ENCODE data around the gene ATOH8.

The ATOH8 gene

DNA sequence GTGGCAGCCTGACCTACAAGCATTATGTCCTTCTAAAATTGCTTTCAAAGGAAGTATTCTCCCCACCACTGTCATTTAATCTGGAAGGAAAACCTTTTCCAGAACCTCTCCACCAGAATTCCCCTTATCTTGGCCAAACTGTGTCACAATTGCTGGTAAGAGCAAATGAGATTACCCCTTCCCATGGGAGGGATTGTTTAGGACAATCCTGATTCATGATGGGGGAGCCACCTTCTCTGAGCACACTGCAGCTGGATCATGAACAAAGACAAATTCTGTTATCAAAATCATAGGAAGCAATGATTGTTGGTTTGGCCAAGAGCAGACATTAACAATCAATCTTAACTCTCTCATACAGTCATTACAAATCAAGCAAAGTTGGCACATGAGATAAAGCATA lies 18.1 kb upstream of the ATOH8 start:
- no peaks in the 10 kb centered on the region for H3F3A ChIP-seq (ENCODE audit: insufficient read depth, low read length)
- no peaks in the 10 kb centered on the region for H3K27me3 ChIP-seq (ENCODE audit: insufficient read depth, low read length)
- H3K4me1 ChIP-seq (ENCODE audit: insufficient read depth, low read length, severe bottlenecking) = no peaks in the 10 kb centered on the region
- H3K9me3 ChIP-seq (ENCODE audit: low read length) = no peaks in the 10 kb centered on the region
- no peak overlapping the region for H3K27ac ChIP-seq (ENCODE audit: low read depth, low read length, poor library complexity, severe bottlenecking)
- H3K9me2 ChIP-seq (ENCODE audit: low read depth, low read length) = no peaks in the 10 kb centered on the region
- no peak overlapping the region for H3K9ac ChIP-seq (ENCODE audit: low read length)
- TF ChIP-seq, protein P1, sequence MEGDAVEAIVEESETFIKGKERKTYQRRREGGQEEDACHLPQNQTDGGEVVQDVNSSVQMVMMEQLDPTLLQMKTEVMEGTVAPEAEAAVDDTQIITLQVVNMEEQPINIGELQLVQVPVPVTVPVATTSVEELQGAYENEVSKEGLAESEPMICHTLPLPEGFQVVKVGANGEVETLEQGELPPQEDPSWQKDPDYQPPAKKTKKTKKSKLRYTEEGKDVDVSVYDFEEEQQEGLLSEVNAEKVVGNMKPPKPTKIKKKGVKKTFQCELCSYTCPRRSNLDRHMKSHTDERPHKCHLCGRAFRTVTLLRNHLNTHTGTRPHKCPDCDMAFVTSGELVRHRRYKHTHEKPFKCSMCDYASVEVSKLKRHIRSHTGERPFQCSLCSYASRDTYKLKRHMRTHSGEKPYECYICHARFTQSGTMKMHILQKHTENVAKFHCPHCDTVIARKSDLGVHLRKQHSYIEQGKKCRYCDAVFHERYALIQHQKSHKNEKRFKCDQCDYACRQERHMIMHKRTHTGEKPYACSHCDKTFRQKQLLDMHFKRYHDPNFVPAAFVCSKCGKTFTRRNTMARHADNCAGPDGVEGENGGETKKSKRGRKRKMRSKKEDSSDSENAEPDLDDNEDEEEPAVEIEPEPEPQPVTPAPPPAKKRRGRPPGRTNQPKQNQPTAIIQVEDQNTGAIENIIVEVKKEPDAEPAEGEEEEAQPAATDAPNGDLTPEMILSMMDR (IDR thresholded peaks at IDR 0.05; ENCODE audit: low read length) = no peak
- TF ChIP-seq EZH2 (IDR thresholded peaks at IDR 0.05; ENCODE audit: borderline replicate concordance, low read length) = no peak
- H3K4me2 ChIP-seq (ENCODE audit: low read length) = no peak overlapping the region
- no peak overlapping the region for H2AFZ ChIP-seq (ENCODE audit: low read length)
- no peaks in the 10 kb centered on the region for H3K79me2 ChIP-seq (ENCODE audit: insufficient read depth, low read length)
- no peak overlapping the region for H3K4me3 ChIP-seq (ENCODE audit: low read depth, low read length, poor library complexity, severe bottlenecking)
- no peaks in the 10 kb centered on the region for H4K20me1 ChIP-seq (ENCODE audit: insufficient read depth, low read length)
- H3K36me3 ChIP-seq (ENCODE audit: insufficient read depth, low read length) = no peaks in the 10 kb centered on the region

DNA sequence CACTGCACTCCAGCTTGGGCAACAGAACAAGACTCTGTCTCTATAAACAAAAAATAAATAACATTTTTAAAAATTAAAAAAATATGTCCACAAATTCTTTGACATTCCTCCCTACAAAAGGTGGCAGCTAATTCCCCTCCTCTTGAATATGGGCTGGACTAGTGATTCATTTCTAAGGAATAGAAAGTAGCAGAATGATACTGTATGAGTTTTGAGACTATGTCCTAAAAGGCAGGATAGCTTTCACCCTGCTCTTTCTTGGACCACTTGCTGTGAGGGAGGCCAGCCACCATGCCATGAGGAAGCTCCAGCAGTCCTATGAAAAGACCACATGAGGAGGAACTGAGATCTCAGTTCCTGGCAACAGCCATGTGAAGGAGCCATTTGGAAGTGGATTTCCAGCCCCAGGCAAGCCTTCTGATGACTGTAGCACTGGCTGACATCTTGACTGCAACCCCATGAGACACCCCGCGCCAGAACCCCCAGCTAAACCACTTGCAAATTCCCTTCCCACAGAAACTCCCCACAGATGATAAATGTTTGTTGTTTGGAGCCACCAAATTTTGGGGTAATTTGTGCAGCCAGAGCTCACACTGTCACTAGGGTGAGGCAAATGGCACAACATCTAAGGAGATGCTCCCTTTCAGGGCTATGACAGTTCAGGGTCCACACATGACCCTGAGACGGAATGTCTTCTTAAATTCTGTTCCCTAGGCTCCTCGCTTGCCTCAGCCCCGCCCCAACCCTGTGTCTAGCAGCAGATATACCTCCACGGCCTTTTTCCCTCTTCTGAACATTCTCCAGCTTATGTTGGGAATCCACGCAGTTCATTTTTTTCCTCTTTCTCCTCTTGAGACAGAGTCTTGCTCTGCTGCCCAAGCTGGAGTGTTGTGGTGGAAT lies 17.1 kb upstream of the ATOH8 start:
- no peak for TF ChIP-seq EZH2 (IDR thresholded peaks at IDR 0.05; ENCODE audit: borderline replicate concordance, low read length)
- TF ChIP-seq, protein P1 (IDR thresholded peaks at IDR 0.05; ENCODE audit: low read length) = no peak
- H3K27ac ChIP-seq (ENCODE audit: low read depth, low read length, poor library complexity, severe bottlenecking) = no peak overlapping the region
- no peak overlapping the region for H3K9ac ChIP-seq (ENCODE audit: low read length)
- no peaks in the 10 kb centered on the region for H3K36me3 ChIP-seq (ENCODE audit: insufficient read depth, low read length)
- H2AFZ ChIP-seq (ENCODE audit: low read length) = no peak overlapping the region
- no peaks in the 10 kb centered on the region for H4K20me1 ChIP-seq (ENCODE audit: insufficient read depth, low read length)
- no peaks in the 10 kb centered on the region for H3K27me3 ChIP-seq (ENCODE audit: insufficient read depth, low read length)
- H3K9me2 ChIP-seq (ENCODE audit: low read depth, low read length) = no peaks in the 10 kb centered on the region
- no peaks in the 10 kb centered on the region for H3K9me3 ChIP-seq (ENCODE audit: low read length)
- no peaks in the 10 kb centered on the region for H3F3A ChIP-seq (ENCODE audit: insufficient read depth, low read length)
- no peak overlapping the region for H3K4me2 ChIP-seq (ENCODE audit: low read length)
- no peaks in the 10 kb centered on the region for H3K4me1 ChIP-seq (ENCODE audit: insufficient read depth, low read length, severe bottlenecking)
- H3K4me3 ChIP-seq (ENCODE audit: low read depth, low read length, poor library complexity, severe bottlenecking) = no peak overlapping the region
- H3K79me2 ChIP-seq (ENCODE audit: insufficient read depth, low read length) = no peaks in the 10 kb centered on the region

DNA sequence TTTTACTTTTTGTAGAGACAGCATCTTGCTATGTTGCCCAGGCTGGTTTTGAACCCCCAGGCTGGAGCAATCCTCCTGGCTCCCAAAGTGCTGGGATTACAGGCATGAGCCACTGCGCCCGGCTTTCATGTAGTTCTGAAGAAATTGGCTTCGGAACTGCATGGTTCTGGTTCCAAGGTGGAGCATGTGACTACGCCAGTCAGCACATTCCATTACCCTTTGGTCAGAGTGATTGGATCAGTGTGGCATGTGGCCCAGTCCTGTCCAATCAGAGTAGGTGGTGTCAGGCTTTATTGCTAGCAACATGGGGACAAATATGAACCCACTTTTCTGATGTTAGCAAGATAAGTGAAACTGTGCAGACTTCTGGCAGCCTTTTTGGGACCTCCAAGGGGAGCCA lies 16.3 kb upstream of the ATOH8 start:
- Histone ChIP-seq H2AFZ (ENCODE audit: low read length) (no peak overlapping the region), H3K9me3 (ENCODE audit: low read length) (no peaks in the 10 kb centered on the region), H3K4me2 (ENCODE audit: low read length) (no peak overlapping the region), H3K9me2 (ENCODE audit: low read depth, low read length) (no peaks in the 10 kb centered on the region), H3K27me3 (ENCODE audit: insufficient read depth, low read length) (no peaks in the 10 kb centered on the region), H3K79me2 (ENCODE audit: insufficient read depth, low read length) (no peaks in the 10 kb centered on the region), H3K4me3 (ENCODE audit: low read depth, low read length, poor library complexity, severe bottlenecking) (no peak overlapping the region), H3F3A (ENCODE audit: insufficient read depth, low read length) (no peaks in the 10 kb centered on the region), H3K27ac (ENCODE audit: low read depth, low read length, poor library complexity, severe bottlenecking) (no peak overlapping the region), H3K4me1 (ENCODE audit: insufficient read depth, low read length, severe bottlenecking) (no peaks in the 10 kb centered on the region), H3K9ac (ENCODE audit: low read length) (no peak overlapping the region), H3K36me3 (ENCODE audit: insufficient read depth, low read length) (no peaks in the 10 kb centered on the region), H4K20me1 (ENCODE audit: insufficient read depth, low read length) (no peaks in the 10 kb centered on the region)
- TF ChIP-seq, protein P1 (IDR thresholded peaks at IDR 0.05; ENCODE audit: low read length) = no peak
- TF ChIP-seq EZH2 (IDR thresholded peaks at IDR 0.05; ENCODE audit: borderline replicate concordance, low read length) = no peak

All from OCI-LY1 (cell line).